PC-3 (cell line): ENCODE measurements around the gene PXMP4.

ENCODE experiments used
- CTCF ChIP-seq: fragments of 300-600 bp; sonication (generic); conservative IDR thresholded peaks from 2 replicates; pipeline ENCODE4 v1.5.1; 2017; ENCODE audit warnings: antibody characterized with exemption, low read depth, mild to moderate bottlenecking, low read length
- EZH2 ChIP-seq: fragments of 300-600 bp; sonication (generic); IDR thresholded peaks from one replicate; pipeline ENCODE4 v1.6.1; 2017; ENCODE audit warnings: antibody characterized with exemption, mild to moderate bottlenecking, low read length; ENCODE audit not compliant: unreplicated experiment
- EZH2phosphoT487 ChIP-seq: fragments of 300-600 bp; sonication (generic); IDR thresholded peaks from 2 replicates; pipeline ENCODE4 v1.6.1; 2018; ENCODE audit warnings: mild to moderate bottlenecking, antibody characterized with exemption, low read length, borderline replicate concordance

- no peak for TF ChIP-seq CTCF
- TF ChIP-seq EZH2phosphoT487: no peak
- no peak for TF ChIP-seq EZH2
Measured at GRCh38 chr20:33686984-33687366, 33.1 kb downstream of the PXMP4 start.
